Measurements from ENCODE around the gene LCE1D.

LCE1D gene, protein sequence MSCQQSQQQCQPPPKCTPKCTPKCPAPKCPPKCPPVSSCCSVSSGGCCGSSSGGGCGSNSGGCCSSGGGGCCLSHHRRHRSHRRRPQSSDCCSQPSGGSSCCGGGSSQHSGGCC

DNA sequence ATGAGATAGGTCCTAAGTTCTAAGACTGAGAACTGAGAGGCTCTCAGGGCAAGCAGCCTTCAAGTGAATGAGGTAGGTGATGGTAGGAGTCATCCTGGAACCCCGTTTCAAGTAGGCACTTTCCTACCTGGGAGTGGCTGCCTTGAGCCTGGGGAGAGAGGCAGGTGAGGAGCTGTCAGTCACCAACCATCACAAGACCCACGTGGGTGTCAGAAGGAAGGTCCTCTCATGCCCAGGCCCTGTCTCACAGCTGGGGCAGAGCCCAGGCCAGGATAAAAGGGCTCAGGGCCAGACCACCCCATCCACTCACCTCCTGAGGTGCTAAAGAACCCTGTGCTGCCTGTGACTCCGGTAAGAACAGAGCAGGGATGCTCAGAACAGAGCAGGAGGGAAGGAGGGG lies at the start of gene LCE1D:
LCE1D (plus strand) TSS at position 301 of the 400 bp plus-strand sequence. CDS start 1,074 bp downstream, outside the sequence.
- H3K4me1 Mint-ChIP-seq, result no peaks in the 10 kb centered on the region
- H3K27ac Mint-ChIP-seq, result no peak within 1 kb of the TSS
- no peaks in the 10 kb centered on the region for H3K9me3 Mint-ChIP-seq
- H3K36me3 Mint-ChIP-seq, result no peaks in the 10 kb centered on the region
- peaks cover 12% of the 10 kb centered on the region for H3K27me3 Mint-ChIP-seq
- no peak within 1 kb of the TSS for H3K4me3 Mint-ChIP-seq
- CTCF ChIA-PET, result no interaction called here
- no peak for DNase-seq

- no peaks in the 10 kb centered on the region for H3K9me3 Mint-ChIP-seq
- CTCF ChIA-PET, result no interaction called here
- no peak overlapping the region for H3K27ac Mint-ChIP-seq
Measured at GRCh38 chr1:152747831-152748230, 48.7 kb upstream of the LCE1D start.

GRCh38 chr1:152752225-152752624 lies 44.3 kb upstream of the LCE1D start:
- Mint-ChIP-seq H3K9me3 (no peaks in the 10 kb centered on the region), H3K27me3 (no peaks in the 10 kb centered on the region), H3K27ac (no peak overlapping the region), H3K4me3 (no peak overlapping the region), H3K36me3 (no peaks in the 10 kb centered on the region), H3K4me1 (no peaks in the 10 kb centered on the region)
- CTCF ChIA-PET, result no interaction called here
- no peak for DNase-seq

More at GRCh38 chr1:152747831-152748230, 48.7 kb upstream of the LCE1D start:
- H3K27me3 Mint-ChIP-seq, result no peaks in the 10 kb centered on the region
- no peak overlapping the region for H3K4me3 Mint-ChIP-seq
- no peaks in the 10 kb centered on the region for H3K4me1 Mint-ChIP-seq
- no peaks in the 10 kb centered on the region for H3K36me3 Mint-ChIP-seq
- no peak for DNase-seq

- H3K36me3 Mint-ChIP-seq, result no peaks in the 10 kb centered on the region
- no peaks in the 10 kb centered on the region for H3K4me1 Mint-ChIP-seq
- H3K27me3 Mint-ChIP-seq, result peaks cover 4% of the 10 kb centered on the region
- H3K27ac Mint-ChIP-seq, result no peak overlapping the region
- no peak overlapping the region for H3K4me3 Mint-ChIP-seq
- CTCF ChIA-PET, result no interaction called here
- H3K9me3 Mint-ChIP-seq, result no peaks in the 10 kb centered on the region
- DNase-seq, result no peak
Measured at GRCh38 chr1:152753586-152753985, 42.9 kb upstream of the LCE1D start.

- no peaks in the 10 kb centered on the region for H3K36me3 Mint-ChIP-seq
- no peaks in the 10 kb centered on the region for H3K9me3 Mint-ChIP-seq
- CTCF ChIA-PET, result no interaction called here
- peaks cover 4% of the 10 kb centered on the region for H3K27me3 Mint-ChIP-seq
- H3K4me3 Mint-ChIP-seq, result no peak overlapping the region
- H3K27ac Mint-ChIP-seq, result no peak overlapping the region
- DNase-seq, result no peak
- H3K4me1 Mint-ChIP-seq, result no peaks in the 10 kb centered on the region
Measured at GRCh38 chr1:152756872-152757271, 39.6 kb upstream of the LCE1D start.

GRCh38 chr1:152757747-152758146 lies 38.8 kb upstream of the LCE1D start, which contains the start of gene KPRP:
TSS of gene KPRP (plus strand) at chr1:152758025. CDS start at chr1:152759589, 1,564 bp downstream.
- H3K36me3 Mint-ChIP-seq, result no peaks in the 10 kb centered on the region
- H3K9me3 Mint-ChIP-seq, result no peaks in the 10 kb centered on the region
- H3K27ac Mint-ChIP-seq, result no peak within 1 kb of the TSS
- no peak within 1 kb of the TSS for H3K4me3 Mint-ChIP-seq
- CTCF ChIA-PET, result no interaction called here
- no peak for DNase-seq
- no peaks in the 10 kb centered on the region for H3K4me1 Mint-ChIP-seq
- peaks cover 4% of the 10 kb centered on the region for H3K27me3 Mint-ChIP-seq

GRCh38 chr1:152758636-152759035 lies 37.9 kb upstream of the LCE1D start:
- no peak for DNase-seq
- H3K4me3 Mint-ChIP-seq, result no peak overlapping the region
- H3K9me3 Mint-ChIP-seq, result no peaks in the 10 kb centered on the region
- no peaks in the 10 kb centered on the region for H3K36me3 Mint-ChIP-seq
- no peak overlapping the region for H3K27ac Mint-ChIP-seq
- CTCF ChIA-PET, result no interaction called here
- peaks cover 4% of the 10 kb centered on the region for H3K27me3 Mint-ChIP-seq
- H3K4me1 Mint-ChIP-seq, result no peaks in the 10 kb centered on the region

DNA sequence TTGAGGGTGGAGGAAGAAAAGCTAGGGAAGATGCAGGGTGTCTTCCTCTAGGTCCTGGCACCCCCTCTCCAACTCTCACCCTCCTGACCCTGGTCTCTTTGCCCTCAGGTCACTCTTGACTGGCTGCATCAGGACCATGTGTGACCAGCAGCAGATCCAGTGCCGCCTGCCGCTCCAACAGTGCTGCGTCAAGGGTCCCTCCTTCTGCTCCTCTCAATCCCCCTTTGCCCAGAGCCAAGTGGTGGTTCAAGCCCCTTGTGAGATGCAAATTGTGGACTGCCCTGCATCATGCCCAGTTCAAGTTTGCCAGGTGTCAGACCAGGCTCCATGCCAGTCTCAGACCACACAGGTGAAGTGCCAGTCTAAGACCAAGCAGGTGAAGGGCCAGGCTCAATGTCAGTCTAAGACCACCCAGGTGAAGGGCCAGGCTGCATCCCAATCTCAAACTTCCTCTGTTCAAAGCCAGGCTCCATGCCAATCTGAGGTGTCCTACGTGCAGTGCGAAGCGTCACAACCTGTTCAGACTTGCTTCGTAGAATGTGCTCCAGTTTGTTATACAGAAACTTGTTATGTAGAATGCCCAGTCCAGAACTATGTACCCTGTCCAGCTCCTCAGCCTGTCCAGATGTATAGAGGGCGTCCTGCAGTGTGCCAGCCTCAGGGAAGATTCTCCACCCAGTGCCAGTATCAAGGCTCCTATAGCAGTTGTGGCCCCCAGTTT lies 36.9 kb upstream of the LCE1D start:
- no peak overlapping the region for H3K27ac Mint-ChIP-seq
- H3K36me3 Mint-ChIP-seq, result no peaks in the 10 kb centered on the region
- H3K4me1 Mint-ChIP-seq, result no peaks in the 10 kb centered on the region
- H3K9me3 Mint-ChIP-seq, result no peaks in the 10 kb centered on the region
- DNase-seq, result no peak
- peaks cover 4% of the 10 kb centered on the region for H3K27me3 Mint-ChIP-seq
- H3K4me3 Mint-ChIP-seq, result no peak overlapping the region
- CTCF ChIA-PET, result no interaction called here

GRCh38 chr1:152760551-152761190 lies 35.9 kb upstream of the LCE1D start:
- peaks cover 4% of the 10 kb centered on the region for H3K27me3 Mint-ChIP-seq

DNA sequence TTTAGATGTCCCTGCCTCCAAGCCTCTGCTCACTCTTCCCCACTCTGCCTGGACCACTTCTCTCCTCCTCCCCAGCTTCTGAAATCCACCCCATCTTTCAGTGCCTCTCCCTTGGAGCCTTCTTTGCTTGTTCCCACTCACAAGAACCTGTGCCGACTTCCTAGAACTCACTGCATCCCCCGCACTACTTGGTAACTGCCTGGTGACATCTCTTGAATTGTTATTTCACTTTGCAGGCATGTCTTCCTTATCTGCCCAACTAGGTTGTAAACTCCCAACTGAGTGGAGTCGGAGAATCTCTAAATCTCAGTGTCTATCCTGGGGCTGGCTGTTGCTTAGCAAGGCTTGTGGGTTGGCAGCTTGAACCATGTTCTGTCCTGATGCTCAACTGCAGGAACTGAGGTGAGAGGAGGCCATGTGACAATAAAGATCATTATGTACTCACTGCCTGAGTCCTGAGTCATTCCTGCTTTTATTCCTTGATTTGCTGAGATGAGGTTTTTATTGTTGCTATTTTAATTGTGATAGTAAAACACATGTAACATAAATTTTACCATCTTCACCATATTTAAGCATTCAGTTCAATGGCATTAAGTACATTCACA lies 34.8 kb upstream of the LCE1D start:
- Mint-ChIP-seq H3K4me1 (no peaks in the 10 kb centered on the region), H3K4me3 (no peak overlapping the region), H3K27ac (no peak overlapping the region), H3K27me3 (peaks cover 4% of the 10 kb centered on the region), H3K9me3 (no peaks in the 10 kb centered on the region), H3K36me3 (no peaks in the 10 kb centered on the region)
- DNase-seq, result no peak
- CTCF ChIA-PET, result no interaction called here

More at GRCh38 chr1:152760551-152761190, 35.9 kb upstream of the LCE1D start:
- no peaks in the 10 kb centered on the region for H3K9me3 Mint-ChIP-seq
- no peaks in the 10 kb centered on the region for H3K36me3 Mint-ChIP-seq
- H3K27ac Mint-ChIP-seq, result no peak overlapping the region
- no peak for DNase-seq
- H3K4me3 Mint-ChIP-seq, result no peak overlapping the region
- CTCF ChIA-PET, result no interaction called here
- no peaks in the 10 kb centered on the region for H3K4me1 Mint-ChIP-seq

DNA sequence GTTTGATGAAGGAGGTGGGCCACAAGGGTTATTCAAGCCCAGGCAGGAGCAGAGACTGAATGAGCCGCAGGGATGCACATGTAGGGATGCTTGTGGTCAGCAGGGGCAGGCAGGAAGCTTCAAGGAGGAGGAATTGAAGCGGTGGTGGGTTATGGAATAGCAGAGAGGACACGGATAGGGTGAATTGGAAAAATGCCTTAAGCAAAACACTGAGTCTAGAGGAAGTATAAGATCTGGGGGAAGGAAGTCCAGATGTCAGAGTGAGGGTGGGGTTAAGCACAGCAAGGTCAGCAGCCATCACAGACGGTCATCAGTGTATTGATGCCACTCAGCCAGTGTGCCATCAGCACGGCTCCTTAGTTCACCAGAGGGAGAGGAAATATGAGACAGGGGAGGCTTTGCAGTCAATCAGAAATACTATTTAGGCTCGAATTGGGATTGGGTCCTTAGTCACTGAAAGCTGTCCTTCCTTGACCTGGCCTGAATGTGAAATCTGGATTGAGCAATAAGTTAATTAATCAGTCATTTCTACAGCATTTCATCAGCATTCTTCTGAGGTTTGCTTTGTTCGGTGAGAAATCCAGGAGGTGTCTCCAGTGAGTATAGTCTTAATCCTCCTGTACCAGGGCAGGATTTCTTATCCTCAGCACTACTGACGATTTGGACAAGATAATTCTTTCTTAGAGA lies 27.5 kb upstream of the LCE1D start:
- DNase-seq, result no peak
- Mint-ChIP-seq H3K4me1 (no peaks in the 10 kb centered on the region), H3K27ac (no peak overlapping the region), H3K36me3 (no peaks in the 10 kb centered on the region), H3K9me3 (no peaks in the 10 kb centered on the region), H3K27me3 (no peaks in the 10 kb centered on the region), H3K4me3 (no peak overlapping the region)
- CTCF ChIA-PET, result no interaction called here

DNA sequence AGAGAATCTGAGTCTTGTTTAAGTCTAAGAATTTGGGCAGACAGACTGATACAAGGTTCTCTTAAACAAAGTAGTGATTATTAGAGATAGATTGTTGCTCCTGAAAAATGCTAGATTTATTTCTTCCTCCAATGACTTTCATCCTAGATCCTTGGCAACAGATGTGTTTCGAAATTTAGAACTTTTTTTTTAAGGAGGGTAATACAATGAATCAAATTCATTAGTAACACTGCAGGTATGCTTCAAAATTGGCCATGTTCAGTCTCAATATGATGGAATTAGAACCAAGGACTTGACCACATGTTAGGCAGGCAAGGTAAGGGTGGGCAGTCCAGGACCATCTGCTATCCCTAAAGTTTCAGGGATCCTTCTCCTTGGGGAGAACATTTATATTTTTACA lies 26.1 kb upstream of the LCE1D start:
- Mint-ChIP-seq H3K27me3 (no peaks in the 10 kb centered on the region), H3K9me3 (no peaks in the 10 kb centered on the region), H3K27ac (no peak overlapping the region), H3K4me3 (no peak overlapping the region), H3K4me1 (no peaks in the 10 kb centered on the region), H3K36me3 (no peaks in the 10 kb centered on the region)
- CTCF ChIA-PET, result no interaction called here
- no peak for DNase-seq

GRCh38 chr1:152774875-152775274 lies 21.6 kb upstream of the LCE1D start, which contains the start of gene LCE1F:
TSS of gene LCE1F (plus strand) at chr1:152775140. CDS start at chr1:152776372, 1,232 bp downstream.
- Mint-ChIP-seq H3K9me3 (no peaks in the 10 kb centered on the region), H3K27ac (no peak within 1 kb of the TSS), H3K27me3 (peaks cover 3% of the 10 kb centered on the region), H3K36me3 (no peaks in the 10 kb centered on the region), H3K4me3 (no peak within 1 kb of the TSS), H3K4me1 (no peaks in the 10 kb centered on the region)
- no peak for DNase-seq
- CTCF ChIA-PET, result no interaction called here

- H3K4me3 Mint-ChIP-seq, result no peak overlapping the region
- H3K9me3 Mint-ChIP-seq, result no peaks in the 10 kb centered on the region
- no peak overlapping the region for H3K27ac Mint-ChIP-seq
- H3K27me3 Mint-ChIP-seq, result peaks cover 3% of the 10 kb centered on the region
- no peaks in the 10 kb centered on the region for H3K4me1 Mint-ChIP-seq
- H3K36me3 Mint-ChIP-seq, result no peaks in the 10 kb centered on the region
- DNase-seq, result no peak
- CTCF ChIA-PET, result interaction anchor here (2.5 kb wide), 1 partner anchor 12 kb away, joined by 11 read pairs; no protein-coding TSS in a partner anchor
Measured at GRCh38 chr1:152776361-152776760, 20.2 kb upstream of the LCE1D start.
